ENCODE measurements around the gene LETM1.
A peak's percentile ranks its signal among the peaks of the same experiment; 100 is the strongest.
"Not testable (repeated sequence)": the region's sequence is repeated elsewhere in the genome, so short reads cannot be mapped to it uniquely, and the experiment has no call there.

Gene LETM1

GRCh38 chr4:1851160-1851559 lies 4.8 kb downstream of the LETM1 start:
- DNase-seq = no peak

GRCh38 chr4:1850276-1850675 lies 5.7 kb downstream of the LETM1 start:
- no peak for DNase-seq

- no peak for DNase-seq
Observed at GRCh38 chr4:1846580-1846979, 9.4 kb downstream of the LETM1 start.

- DNase-seq = not testable (repeated sequence)
Observed at GRCh38 chr4:1844618-1845017, 11.3 kb downstream of the LETM1 start.

- DNase-seq = no peak
Observed at GRCh38 chr4:1843852-1844251, 12.1 kb downstream of the LETM1 start.

GRCh38 chr4:1842993-1843448 lies 12.9 kb downstream of the LETM1 start:
- no peak for DNase-seq

GRCh38 chr4:1842339-1842895 lies 13.5 kb downstream of the LETM1 start:
- no peak for DNase-seq

GRCh38 chr4:1841887-1842210 lies 14.1 kb downstream of the LETM1 start:
- no peak for DNase-seq

- peak in 1 of 5 experiments; percentile 22 for DNase-seq
Observed at GRCh38 chr4:1841201-1841886, 14.6 kb downstream of the LETM1 start.

GRCh38 chr4:1839282-1839681 lies 16.7 kb downstream of the LETM1 start:
- no peak for DNase-seq

- no peak for DNase-seq
Observed at GRCh38 chr4:1837069-1837468, 18.9 kb downstream of the LETM1 start.

GRCh38 chr4:1836650-1837049 lies 19.3 kb downstream of the LETM1 start:
- no peak for DNase-seq

GRCh38 chr4:1835836-1836235 lies 20.1 kb downstream of the LETM1 start:
- DNase-seq = not testable (repeated sequence)

GRCh38 chr4:1834047-1834775 lies 21.7 kb downstream of the LETM1 start:
- no peak for DNase-seq

GRCh38 chr4:1833307-1834046 lies 22.5 kb downstream of the LETM1 start:
- DNase-seq = no peak

GRCh38 chr4:1832690-1833089 lies 23.3 kb downstream of the LETM1 start:
- no peak for DNase-seq

GRCh38 chr4:1831331-1831730 lies 24.6 kb downstream of the LETM1 start:
- DNase-seq = no peak

GRCh38 chr4:1830642-1831228 lies 25.2 kb downstream of the LETM1 start:
- DNase-seq = no peak

- no peak for DNase-seq
Observed at GRCh38 chr4:1830234-1830633, 25.7 kb downstream of the LETM1 start.

- DNase-seq = no peak
Observed at GRCh38 chr4:1826531-1827350, 29.2 kb downstream of the LETM1 start.

GRCh38 chr4:1825326-1825725 lies 30.6 kb downstream of the LETM1 start:
- no peak for DNase-seq

GRCh38 chr4:1824746-1825145 lies 31.2 kb downstream of the LETM1 start:
- DNase-seq = no peak
